ENCODE measurements around the gene ZBTB16.

DNA sequence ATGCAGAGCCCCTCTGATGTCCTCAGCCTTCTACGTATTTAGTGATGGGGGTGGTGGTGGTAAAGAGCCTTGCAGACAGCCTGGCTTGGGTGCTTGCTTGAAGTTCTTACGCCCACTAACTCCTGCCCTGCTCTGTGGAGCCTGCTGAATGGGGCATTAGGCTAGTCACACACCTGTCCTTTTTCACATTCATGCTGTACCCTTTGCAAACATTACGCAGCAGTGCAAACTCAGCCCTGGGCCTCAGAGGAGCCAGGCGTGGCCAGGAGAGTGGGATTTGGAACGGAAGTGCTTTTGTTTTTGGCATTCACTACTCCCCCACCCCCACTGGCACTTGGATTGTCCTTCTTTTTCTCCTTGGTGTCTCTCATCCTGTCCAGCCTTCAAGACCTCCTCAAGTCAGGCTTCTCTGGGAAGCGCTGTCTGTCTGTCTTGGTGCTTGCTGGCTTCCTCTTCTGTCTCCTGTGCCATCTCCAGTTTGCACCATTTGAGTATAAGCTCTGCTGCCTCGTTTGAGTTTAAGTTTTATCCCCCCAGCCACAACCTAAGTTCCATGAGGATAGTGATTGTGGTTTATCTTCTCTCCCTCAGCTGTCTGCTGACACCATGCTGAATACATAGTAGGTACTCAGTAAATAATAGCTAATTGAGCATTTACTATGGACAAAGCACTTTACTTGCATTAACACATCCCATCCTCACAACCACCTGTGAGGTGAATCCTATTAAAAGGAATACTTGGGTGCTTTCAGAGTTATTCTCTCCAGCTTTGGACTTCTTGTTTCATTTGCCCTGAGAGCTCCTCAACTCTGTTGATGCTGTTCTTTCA lies 26.7 kb downstream of the ZBTB16 start:
- TF ChIP-seq SIN3A (IDR thresholded peaks at IDR 0.05; ENCODE audit: borderline replicate concordance, insufficient read depth, low read depth, low read length): no peak
- TF ChIP-seq, protein P1, sequence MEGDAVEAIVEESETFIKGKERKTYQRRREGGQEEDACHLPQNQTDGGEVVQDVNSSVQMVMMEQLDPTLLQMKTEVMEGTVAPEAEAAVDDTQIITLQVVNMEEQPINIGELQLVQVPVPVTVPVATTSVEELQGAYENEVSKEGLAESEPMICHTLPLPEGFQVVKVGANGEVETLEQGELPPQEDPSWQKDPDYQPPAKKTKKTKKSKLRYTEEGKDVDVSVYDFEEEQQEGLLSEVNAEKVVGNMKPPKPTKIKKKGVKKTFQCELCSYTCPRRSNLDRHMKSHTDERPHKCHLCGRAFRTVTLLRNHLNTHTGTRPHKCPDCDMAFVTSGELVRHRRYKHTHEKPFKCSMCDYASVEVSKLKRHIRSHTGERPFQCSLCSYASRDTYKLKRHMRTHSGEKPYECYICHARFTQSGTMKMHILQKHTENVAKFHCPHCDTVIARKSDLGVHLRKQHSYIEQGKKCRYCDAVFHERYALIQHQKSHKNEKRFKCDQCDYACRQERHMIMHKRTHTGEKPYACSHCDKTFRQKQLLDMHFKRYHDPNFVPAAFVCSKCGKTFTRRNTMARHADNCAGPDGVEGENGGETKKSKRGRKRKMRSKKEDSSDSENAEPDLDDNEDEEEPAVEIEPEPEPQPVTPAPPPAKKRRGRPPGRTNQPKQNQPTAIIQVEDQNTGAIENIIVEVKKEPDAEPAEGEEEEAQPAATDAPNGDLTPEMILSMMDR (IDR thresholded peaks at IDR 0.05): no peak
- TF ChIP-seq POLR2AphosphoS5 (IDR thresholded peaks at IDR 0.05; ENCODE audit: low read depth, low read length): no peak
- TF ChIP-seq TCF7L2 (IDR thresholded peaks at IDR 0.05; ENCODE audit: low read depth, low read length): no peak
- TF ChIP-seq, protein P2, sequence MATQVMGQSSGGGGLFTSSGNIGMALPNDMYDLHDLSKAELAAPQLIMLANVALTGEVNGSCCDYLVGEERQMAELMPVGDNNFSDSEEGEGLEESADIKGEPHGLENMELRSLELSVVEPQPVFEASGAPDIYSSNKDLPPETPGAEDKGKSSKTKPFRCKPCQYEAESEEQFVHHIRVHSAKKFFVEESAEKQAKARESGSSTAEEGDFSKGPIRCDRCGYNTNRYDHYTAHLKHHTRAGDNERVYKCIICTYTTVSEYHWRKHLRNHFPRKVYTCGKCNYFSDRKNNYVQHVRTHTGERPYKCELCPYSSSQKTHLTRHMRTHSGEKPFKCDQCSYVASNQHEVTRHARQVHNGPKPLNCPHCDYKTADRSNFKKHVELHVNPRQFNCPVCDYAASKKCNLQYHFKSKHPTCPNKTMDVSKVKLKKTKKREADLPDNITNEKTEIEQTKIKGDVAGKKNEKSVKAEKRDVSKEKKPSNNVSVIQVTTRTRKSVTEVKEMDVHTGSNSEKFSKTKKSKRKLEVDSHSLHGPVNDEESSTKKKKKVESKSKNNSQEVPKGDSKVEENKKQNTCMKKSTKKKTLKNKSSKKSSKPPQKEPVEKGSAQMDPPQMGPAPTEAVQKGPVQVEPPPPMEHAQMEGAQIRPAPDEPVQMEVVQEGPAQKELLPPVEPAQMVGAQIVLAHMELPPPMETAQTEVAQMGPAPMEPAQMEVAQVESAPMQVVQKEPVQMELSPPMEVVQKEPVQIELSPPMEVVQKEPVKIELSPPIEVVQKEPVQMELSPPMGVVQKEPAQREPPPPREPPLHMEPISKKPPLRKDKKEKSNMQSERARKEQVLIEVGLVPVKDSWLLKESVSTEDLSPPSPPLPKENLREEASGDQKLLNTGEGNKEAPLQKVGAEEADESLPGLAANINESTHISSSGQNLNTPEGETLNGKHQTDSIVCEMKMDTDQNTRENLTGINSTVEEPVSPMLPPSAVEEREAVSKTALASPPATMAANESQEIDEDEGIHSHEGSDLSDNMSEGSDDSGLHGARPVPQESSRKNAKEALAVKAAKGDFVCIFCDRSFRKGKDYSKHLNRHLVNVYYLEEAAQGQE (IDR thresholded peaks at IDR 0.05; ENCODE audit: insufficient read depth in 1 of 2, low read depth in 2 of 2, low read length in 1 of 2): no peak

Measured in Panc1 (cell line).